HG03060 (cell line): Measurements from ENCODE around the gene DUSP3.

Experiments used
- ATAC-seq: cut with Tn5 transposase; IDR thresholded peaks from one replicate; pipeline ENCODE4 v1.9.1; 2021; ENCODE audit warnings: low read depth, moderate number of reproducible peaks; ENCODE audit not compliant: unreplicated experiment

Gene DUSP3

DNA sequence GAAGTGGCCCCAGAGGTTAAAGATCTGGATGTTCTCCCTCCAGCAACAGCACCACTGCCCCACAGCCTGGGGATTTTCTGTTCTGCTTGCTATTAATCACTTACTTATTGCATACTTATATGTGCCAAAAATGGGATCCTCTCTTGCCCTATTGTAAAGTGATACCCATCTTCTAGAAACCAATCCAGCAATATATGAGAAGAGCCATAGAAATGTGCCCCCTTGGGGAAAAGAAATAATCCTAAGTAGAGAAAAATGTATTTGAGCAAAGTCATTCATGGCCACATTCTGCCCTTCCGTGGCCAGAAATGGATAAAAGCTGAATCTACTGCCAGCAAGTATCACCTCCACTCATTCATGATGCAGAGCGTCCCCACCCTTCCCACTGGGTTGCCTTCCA lies 41.1 kb downstream of the DUSP3 start:
- ATAC-seq = no peak

- no peak for ATAC-seq
Measured at GRCh38 chr17:43736389-43736788, 42.4 kb downstream of the DUSP3 start.

DNA sequence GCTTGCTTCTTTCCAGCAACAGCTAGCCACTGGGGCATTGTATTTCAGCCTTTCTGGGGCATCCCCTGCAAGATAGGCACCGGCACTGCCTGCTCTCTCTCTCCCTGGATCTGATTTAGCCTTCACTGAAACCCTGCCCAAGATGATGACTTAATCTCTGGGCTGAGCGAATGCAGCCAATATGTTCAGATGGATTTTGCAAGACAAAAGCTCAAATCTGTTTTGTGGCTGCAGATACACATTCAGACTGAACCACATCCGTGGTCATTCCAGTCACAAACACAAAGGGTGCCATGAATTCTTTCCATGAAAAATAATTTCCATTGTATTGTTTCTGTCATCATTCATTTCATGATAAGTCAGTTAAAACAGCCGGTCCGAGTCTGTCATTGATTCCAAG lies 44.4 kb downstream of the DUSP3 start:
- no peak for ATAC-seq

GRCh38 chr17:43733956-43734355 lies 44.8 kb downstream of the DUSP3 start:
- ATAC-seq = no peak

DNA sequence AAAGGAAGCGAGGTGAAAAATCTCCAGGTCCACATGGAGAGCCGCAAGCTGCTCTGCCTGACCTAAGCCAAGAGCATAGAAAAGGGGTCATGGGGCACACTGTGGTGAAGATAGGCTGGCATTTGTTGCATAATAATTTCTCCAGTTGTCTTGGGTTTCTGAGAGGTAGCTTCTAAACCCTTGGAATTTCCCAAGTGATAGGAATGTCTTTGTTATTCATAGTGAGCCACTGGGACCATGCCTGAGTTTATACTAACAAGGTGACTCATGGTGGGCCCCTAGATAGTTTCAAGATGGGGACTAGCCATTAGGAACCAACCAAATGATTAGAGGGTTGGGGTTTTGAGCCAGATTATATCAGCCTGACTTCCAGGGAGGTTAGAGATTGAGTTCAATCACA lies 45.8 kb downstream of the DUSP3 start:
- ATAC-seq = no peak

- ATAC-seq = no peak
Measured at GRCh38 chr17:43728081-43728480, 50.7 kb downstream of the DUSP3 start.

- ATAC-seq = no peak
Measured at GRCh38 chr17:43723697-43724359, 54.9 kb downstream of the DUSP3 start.

GRCh38 chr17:43722870-43723665 lies 55.7 kb downstream of the DUSP3 start:
- no peak for ATAC-seq

DNA sequence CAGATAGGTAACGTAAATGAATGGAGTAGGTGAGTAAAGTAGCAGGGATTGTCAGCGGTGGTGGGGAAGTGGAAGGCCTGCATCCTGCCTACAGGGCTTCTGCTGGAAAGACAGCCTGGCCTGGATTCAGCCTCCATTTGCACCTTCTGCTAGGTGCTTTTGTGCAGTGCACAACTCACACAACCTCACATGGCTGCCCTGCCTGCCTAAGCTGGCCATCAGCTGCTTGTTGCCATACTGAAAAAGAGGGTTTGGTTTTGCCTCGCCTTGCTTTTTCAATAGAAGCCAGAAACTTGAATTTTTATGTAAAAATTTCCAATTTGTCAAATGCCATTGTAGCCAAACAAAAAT lies 56.5 kb downstream of the DUSP3 start:
- ATAC-seq = no peak

- no peak for ATAC-seq
Measured at GRCh38 chr17:43721537-43722268, 57.1 kb downstream of the DUSP3 start.

GRCh38 chr17:43720311-43721060 lies 58.3 kb downstream of the DUSP3 start:
- no peak for ATAC-seq

- no peak for ATAC-seq
Measured at GRCh38 chr17:43719578-43719977, 59.2 kb downstream of the DUSP3 start.

- no peak for ATAC-seq
Measured at GRCh38 chr17:43718544-43718943, 60.2 kb downstream of the DUSP3 start.

GRCh38 chr17:43717913-43718312 lies 60.9 kb downstream of the DUSP3 start:
- no peak for ATAC-seq
